ENCODE data around the gene ADPRHL1.
A peak's percentile ranks its signal among the peaks of the same experiment; 100 is the strongest.
"Not testable (repeated sequence)": the region's sequence is repeated elsewhere in the genome, so short reads cannot be mapped to it uniquely, and the experiment has no call there.

ADPRHL1 gene

DNA sequence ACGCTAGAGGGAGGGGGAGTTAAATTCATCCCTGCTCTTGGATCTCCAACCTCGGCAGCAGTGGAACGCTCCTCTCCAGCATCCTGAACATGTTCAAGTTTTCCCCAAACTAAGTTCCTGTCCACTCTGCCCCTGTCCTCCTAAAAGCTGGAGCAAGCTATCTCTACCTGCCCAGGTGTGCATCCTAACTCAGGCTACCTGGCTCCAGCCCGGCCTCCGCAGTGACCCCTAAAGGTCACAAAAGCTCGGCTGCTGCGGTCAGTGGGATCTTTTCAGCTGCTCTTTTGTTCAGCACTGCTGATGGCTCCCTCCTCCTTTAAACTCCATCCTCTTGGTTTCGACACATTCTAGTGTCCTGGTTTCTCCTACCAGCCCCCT lies 35.9 kb upstream of the ADPRHL1 start:
- Mint-ChIP-seq H3K9me3 (no peaks in the 10 kb centered on the region), H3K4me1 (peaks cover 45% of the 10 kb centered on the region), H3K27ac (no peak overlapping the region), H3K27me3 (no peaks in the 10 kb centered on the region), H3K36me3 (ENCODE audit: low read depth) (peaks cover 8% of the 10 kb centered on the region), H3K4me3 (peak overlapping the region; percentile 86)
- DNase-seq (no peak), ATAC-seq (no peak)

- no peaks in the 10 kb centered on the region for H3K9me3 Mint-ChIP-seq
- no peaks in the 10 kb centered on the region for H3K27me3 Mint-ChIP-seq
- peaks cover 37% of the 10 kb centered on the region for H3K4me1 Mint-ChIP-seq
- ATAC-seq (no peak), DNase-seq (no peak)
- H3K36me3 Mint-ChIP-seq (ENCODE audit: low read depth) = peaks cover 10% of the 10 kb centered on the region
- no peak overlapping the region for H3K4me3 Mint-ChIP-seq
- no peak overlapping the region for H3K27ac Mint-ChIP-seq
These were observed 35.0 kb upstream of the ADPRHL1 start for GRCh38 chr13:113488283-113488682.

DNA sequence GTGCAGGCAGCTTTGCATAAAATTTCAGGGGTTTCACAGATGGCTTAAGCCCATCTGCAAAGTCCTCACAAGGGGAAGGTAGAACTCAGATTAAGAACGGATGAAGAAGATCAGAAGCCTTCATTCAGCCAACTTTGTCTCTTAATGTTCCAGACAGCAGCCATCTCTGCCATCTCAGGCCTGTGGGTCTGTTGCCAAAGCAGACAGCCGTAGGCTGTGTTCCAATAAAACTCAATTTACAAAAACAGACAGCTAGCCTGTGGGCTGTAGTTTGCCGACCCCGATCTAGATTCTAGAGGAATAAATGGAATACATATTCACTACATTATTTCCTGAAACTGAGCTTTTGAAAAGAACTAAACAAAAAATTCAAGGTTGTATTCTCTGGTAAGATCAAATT lies 33.4 kb upstream of the ADPRHL1 start:
- Mint-ChIP-seq H3K4me3 (no peak overlapping the region), H3K27ac (no peak overlapping the region), H3K36me3 (ENCODE audit: low read depth) (peaks cover 13% of the 10 kb centered on the region), H3K27me3 (no peaks in the 10 kb centered on the region), H3K4me1 (peaks cover 27% of the 10 kb centered on the region), H3K9me3 (no peaks in the 10 kb centered on the region)
- no peak for ATAC-seq
- no peak for DNase-seq

- Mint-ChIP-seq H3K4me3 (no peak overlapping the region), H3K27ac (no peak overlapping the region), H3K36me3 (ENCODE audit: low read depth) (peaks cover 13% of the 10 kb centered on the region), H3K4me1 (peaks cover 26% of the 10 kb centered on the region), H3K27me3 (no peaks in the 10 kb centered on the region), H3K9me3 (no peaks in the 10 kb centered on the region)
- no peak for DNase-seq
- ATAC-seq = no peak
These were observed 32.3 kb upstream of the ADPRHL1 start for GRCh38 chr13:113485545-113485944.

GRCh38 chr13:113483504-113484293 lies 30.4 kb upstream of the ADPRHL1 start:
- H3K27ac Mint-ChIP-seq = no peak overlapping the region
- no peak for DNase-seq
- no peaks in the 10 kb centered on the region for H3K27me3 Mint-ChIP-seq
- peaks cover 21% of the 10 kb centered on the region for H3K36me3 Mint-ChIP-seq (ENCODE audit: low read depth)
- H3K9me3 Mint-ChIP-seq = no peaks in the 10 kb centered on the region
- peaks cover 13% of the 10 kb centered on the region for H3K4me1 Mint-ChIP-seq
- ATAC-seq = no peak
- H3K4me3 Mint-ChIP-seq = no peak overlapping the region

- Mint-ChIP-seq H3K9me3 (no peaks in the 10 kb centered on the region), H3K4me3 (no peak overlapping the region), H3K36me3 (ENCODE audit: low read depth) (peaks cover 27% of the 10 kb centered on the region), H3K4me1 (peaks cover 8% of the 10 kb centered on the region), H3K27me3 (no peaks in the 10 kb centered on the region), H3K27ac (no peak overlapping the region)
- ATAC-seq (no peak), DNase-seq (no peak)
These were observed 29.8 kb upstream of the ADPRHL1 start for GRCh38 chr13:113483081-113483480.

DNA sequence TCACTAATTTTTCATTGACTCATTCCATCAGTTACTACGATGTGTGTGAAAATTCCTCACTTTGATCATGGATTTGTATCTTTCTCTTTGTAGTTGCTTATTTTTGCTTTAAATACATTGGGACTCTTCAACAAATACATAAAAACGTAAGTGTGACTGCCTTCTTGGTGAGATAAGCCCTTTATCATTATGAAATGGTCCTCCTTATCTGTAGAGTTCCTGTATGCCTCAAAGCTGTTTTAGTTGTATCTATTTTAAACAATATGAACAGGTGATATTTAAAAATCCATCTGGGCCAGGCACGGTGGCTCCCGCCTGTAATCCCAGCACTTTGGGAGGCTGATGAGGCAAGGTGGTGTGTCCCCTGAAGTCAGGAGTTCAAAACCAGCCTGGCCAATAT lies 25.9 kb upstream of the ADPRHL1 start:
- no peak for DNase-seq

DNA sequence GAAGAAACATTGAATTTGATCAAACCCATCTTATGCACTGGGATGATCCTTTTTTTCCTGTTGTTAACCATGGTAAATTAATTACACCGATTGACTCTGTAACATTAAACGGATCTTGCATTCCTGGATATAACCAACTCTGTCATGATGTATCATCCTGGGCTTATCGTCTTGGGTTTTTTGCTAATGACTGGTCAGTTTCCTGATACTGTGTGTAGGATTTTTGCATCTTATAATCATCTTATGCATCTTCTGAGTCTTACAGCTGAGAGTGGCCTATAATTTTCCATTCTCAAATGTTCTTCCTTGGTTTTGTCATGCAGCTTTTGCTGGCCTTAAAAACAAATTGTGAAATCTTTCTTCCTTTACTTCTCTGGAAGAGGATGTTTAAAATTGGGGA lies 24.4 kb upstream of the ADPRHL1 start:
- Mint-ChIP-seq H3K4me3 (no peak overlapping the region), H3K27me3 (no peaks in the 10 kb centered on the region), H3K36me3 (ENCODE audit: low read depth) (peaks cover 41% of the 10 kb centered on the region), H3K4me1 (no peaks in the 10 kb centered on the region), H3K27ac (no peak overlapping the region), H3K9me3 (no peaks in the 10 kb centered on the region)
- ATAC-seq (no peak), DNase-seq (no peak)

More for the DNA sequence above, 25.9 kb upstream of the ADPRHL1 start:
- Mint-ChIP-seq H3K4me1 (no peaks in the 10 kb centered on the region), H3K27me3 (no peaks in the 10 kb centered on the region), H3K9me3 (no peaks in the 10 kb centered on the region), H3K27ac (no peak overlapping the region), H3K4me3 (no peak overlapping the region), H3K36me3 (ENCODE audit: low read depth) (peaks cover 41% of the 10 kb centered on the region)
- no peak for ATAC-seq

GRCh38 chr13:113476811-113477210 lies 23.5 kb upstream of the ADPRHL1 start:
- peaks cover 38% of the 10 kb centered on the region for H3K36me3 Mint-ChIP-seq (ENCODE audit: low read depth)
- H3K27me3 Mint-ChIP-seq = no peaks in the 10 kb centered on the region
- DNase-seq (no peak), ATAC-seq (no peak)
- H3K9me3 Mint-ChIP-seq = no peaks in the 10 kb centered on the region
- no peak overlapping the region for H3K4me3 Mint-ChIP-seq
- H3K27ac Mint-ChIP-seq = no peak overlapping the region
- no peaks in the 10 kb centered on the region for H3K4me1 Mint-ChIP-seq

GRCh38 chr13:113475911-113476310 lies 22.6 kb upstream of the ADPRHL1 start:
- Mint-ChIP-seq H3K4me1 (no peaks in the 10 kb centered on the region), H3K9me3 (no peaks in the 10 kb centered on the region), H3K4me3 (no peak overlapping the region), H3K27ac (no peak overlapping the region), H3K36me3 (ENCODE audit: low read depth) (peaks cover 43% of the 10 kb centered on the region), H3K27me3 (no peaks in the 10 kb centered on the region)
- no peak for ATAC-seq
- no peak for DNase-seq

DNA sequence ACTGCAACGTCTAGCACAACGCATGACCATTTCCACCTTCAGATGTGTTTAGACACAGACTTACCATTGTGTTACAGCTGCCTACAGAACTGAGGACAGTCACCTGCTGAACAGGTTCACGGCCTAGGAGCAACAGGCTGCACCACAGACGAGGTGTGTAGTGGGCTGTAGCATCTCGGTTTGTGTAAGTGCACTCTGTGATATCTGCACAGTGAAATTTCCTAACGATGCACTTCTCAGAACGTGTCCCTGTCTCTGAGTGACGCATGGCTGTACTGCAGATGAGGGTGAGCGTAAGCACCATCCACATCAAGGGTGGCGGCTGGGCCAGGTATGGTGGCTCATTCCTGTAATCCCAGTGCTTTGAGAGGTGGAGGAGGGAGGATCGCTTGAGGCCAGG lies 22.0 kb upstream of the ADPRHL1 start:
- no peak overlapping the region for H3K4me3 Mint-ChIP-seq
- peaks cover 41% of the 10 kb centered on the region for H3K36me3 Mint-ChIP-seq (ENCODE audit: low read depth)
- no peak for ATAC-seq
- H3K9me3 Mint-ChIP-seq = no peaks in the 10 kb centered on the region
- DNase-seq = no peak
- no peaks in the 10 kb centered on the region for H3K4me1 Mint-ChIP-seq
- H3K27me3 Mint-ChIP-seq = no peaks in the 10 kb centered on the region
- H3K27ac Mint-ChIP-seq = no peak overlapping the region

- H3K36me3 Mint-ChIP-seq (ENCODE audit: low read depth) = peaks cover 36% of the 10 kb centered on the region
- no peak for ATAC-seq
- H3K27ac Mint-ChIP-seq = no peak overlapping the region
- H3K27me3 Mint-ChIP-seq = no peaks in the 10 kb centered on the region
- H3K9me3 Mint-ChIP-seq = no peaks in the 10 kb centered on the region
- H3K4me1 Mint-ChIP-seq = no peaks in the 10 kb centered on the region
- no peak overlapping the region for H3K4me3 Mint-ChIP-seq
- no peak for DNase-seq
These were observed 20.9 kb upstream of the ADPRHL1 start for GRCh38 chr13:113474179-113474578.

GRCh38 chr13:113472355-113473025 lies 19.2 kb upstream of the ADPRHL1 start:
- Mint-ChIP-seq H3K4me1 (no peaks in the 10 kb centered on the region), H3K27ac (no peak overlapping the region), H3K9me3 (no peaks in the 10 kb centered on the region), H3K27me3 (no peaks in the 10 kb centered on the region), H3K36me3 (ENCODE audit: low read depth) (peaks cover 29% of the 10 kb centered on the region), H3K4me3 (no peak overlapping the region)
- ATAC-seq (no peak), DNase-seq (no peak)

DNA sequence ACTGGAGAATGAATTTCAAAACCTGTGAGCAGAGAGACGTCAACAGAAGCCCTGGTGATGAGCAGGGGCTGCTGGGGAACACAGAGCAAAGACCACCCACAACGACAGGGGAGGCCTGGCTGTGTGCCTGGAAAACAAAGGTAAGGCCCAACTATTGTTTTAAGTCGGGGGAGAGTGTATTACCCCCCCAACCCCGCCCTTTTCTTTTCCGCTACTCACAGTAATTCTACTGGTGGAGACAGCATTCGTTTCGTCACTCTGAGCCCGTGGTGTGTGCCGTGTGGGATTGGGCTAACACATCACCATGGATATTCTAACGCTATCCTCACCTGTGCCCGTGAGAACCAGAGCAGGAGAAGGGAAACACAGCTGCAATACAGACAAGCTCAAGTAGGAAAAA lies 18.6 kb upstream of the ADPRHL1 start:
- Mint-ChIP-seq H3K36me3 (ENCODE audit: low read depth) (peaks cover 34% of the 10 kb centered on the region), H3K27me3 (no peaks in the 10 kb centered on the region), H3K9me3 (no peaks in the 10 kb centered on the region), H3K4me3 (no peak overlapping the region), H3K27ac (no peak overlapping the region), H3K4me1 (no peaks in the 10 kb centered on the region)
- no peak for DNase-seq
- ATAC-seq = no peak

DNA sequence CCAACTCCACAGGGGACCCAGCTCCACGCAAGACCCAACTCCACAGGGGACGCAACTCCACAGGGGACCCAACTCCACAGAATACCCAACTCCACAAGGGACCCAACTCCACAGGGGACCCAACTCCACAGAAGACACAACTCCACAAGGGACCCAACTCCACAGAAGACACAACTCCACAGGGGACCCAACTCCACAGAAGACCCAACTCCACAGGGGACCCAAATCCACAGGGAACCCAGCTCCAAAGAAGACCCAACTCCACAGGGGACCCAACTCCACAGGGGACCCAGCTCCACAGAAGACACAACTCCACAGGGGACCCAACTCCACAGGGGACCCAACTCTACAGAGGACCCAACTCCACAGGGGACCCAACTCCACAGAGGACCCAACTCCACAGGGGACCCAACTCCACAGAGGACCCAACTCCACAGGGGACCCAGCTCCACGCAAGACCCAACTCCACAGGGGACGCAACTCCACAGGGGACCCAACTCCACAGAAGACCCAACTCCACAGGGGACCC lies 17.4 kb upstream of the ADPRHL1 start:
- H3K27me3 Mint-ChIP-seq, H3K9me3 Mint-ChIP-seq, H3K4me1 Mint-ChIP-seq, DNase-seq, H3K27ac Mint-ChIP-seq, ATAC-seq, H3K4me3 Mint-ChIP-seq: not testable (repeated sequence)
- H3K36me3 Mint-ChIP-seq (ENCODE audit: low read depth) = peaks cover 30% of the 10 kb centered on the region
